ENCODE data around the gene IL1A.
"Not testable (repeated sequence)": the region's sequence is repeated elsewhere in the genome, so short reads cannot be mapped to it uniquely, and the experiment has no call there.

Gene IL1A

GRCh38 chr2:112784199-112785189 is at the start of gene IL1A:
TSS of gene IL1A (minus strand) at chr2:112784493. CDS start at chr2:112783770, 723 bp downstream.
- H3K36me3 ChIP-seq (ENCODE audit: insufficient read depth, low read length), result no peaks in the 10 kb centered on the region
- H3K9ac ChIP-seq (ENCODE audit: low read depth, low read length), result peak within 1 kb of the TSS; percentile 41
- H3K4me1 ChIP-seq (ENCODE audit: insufficient read depth, low read length), result peaks cover 28% of the 10 kb centered on the region
- no peaks in the 10 kb centered on the region for H3K9me3 ChIP-seq (ENCODE audit: control insufficient read depth, insufficient read depth, low read length)

GRCh38 chr2:112833976-112834375 is 49.7 kb upstream of the IL1A start:
- Histone ChIP-seq H3K9ac (ENCODE audit: low read depth, low read length) (no peak overlapping the region), H3K9me3 (ENCODE audit: control insufficient read depth, insufficient read depth, low read length) (no peaks in the 10 kb centered on the region), H3K4me1 (ENCODE audit: insufficient read depth, low read length) (no peaks in the 10 kb centered on the region; the same call in 1 of the 2 replicates), H3K36me3 (ENCODE audit: insufficient read depth, low read length) (no peaks in the 10 kb centered on the region)

- not testable (repeated sequence) for H3K9me3 ChIP-seq (ENCODE audit: control insufficient read depth, insufficient read depth, low read length); H3K9ac ChIP-seq (ENCODE audit: low read depth, low read length); H3K36me3 ChIP-seq (ENCODE audit: insufficient read depth, low read length); H3K4me1 ChIP-seq (ENCODE audit: insufficient read depth, low read length)
Measured at GRCh38 chr2:112833639-112833931, 49.3 kb upstream of the IL1A start.

- H3K9ac ChIP-seq (ENCODE audit: low read depth, low read length), result no peak overlapping the region
- no peaks in the 10 kb centered on the region; the same call in 1 of the 2 replicates for H3K4me1 ChIP-seq (ENCODE audit: insufficient read depth, low read length)
- no peaks in the 10 kb centered on the region for H3K36me3 ChIP-seq (ENCODE audit: insufficient read depth, low read length)
- H3K9me3 ChIP-seq (ENCODE audit: control insufficient read depth, insufficient read depth, low read length), result no peaks in the 10 kb centered on the region
Measured at GRCh38 chr2:112832841-112833638, 48.7 kb upstream of the IL1A start.

GRCh38 chr2:112831946-112832840 is 47.9 kb upstream of the IL1A start:
- H3K36me3 ChIP-seq (ENCODE audit: insufficient read depth, low read length), result no peaks in the 10 kb centered on the region
- no peaks in the 10 kb centered on the region; the same call in 1 of the 2 replicates for H3K4me1 ChIP-seq (ENCODE audit: insufficient read depth, low read length)
- H3K9ac ChIP-seq (ENCODE audit: low read depth, low read length), result no peak overlapping the region
- H3K9me3 ChIP-seq (ENCODE audit: control insufficient read depth, insufficient read depth, low read length), result no peaks in the 10 kb centered on the region

GRCh38 chr2:112831513-112831845 is 47.2 kb upstream of the IL1A start:
- H3K9ac ChIP-seq (ENCODE audit: low read depth, low read length), result no peak overlapping the region
- H3K9me3 ChIP-seq (ENCODE audit: control insufficient read depth, insufficient read depth, low read length), result no peaks in the 10 kb centered on the region
- no peaks in the 10 kb centered on the region; the same call in 1 of the 2 replicates for H3K4me1 ChIP-seq (ENCODE audit: insufficient read depth, low read length)
- no peaks in the 10 kb centered on the region for H3K36me3 ChIP-seq (ENCODE audit: insufficient read depth, low read length)

- Histone ChIP-seq H3K9me3 (ENCODE audit: control insufficient read depth, insufficient read depth, low read length) (no peaks in the 10 kb centered on the region), H3K36me3 (ENCODE audit: insufficient read depth, low read length) (no peaks in the 10 kb centered on the region), H3K9ac (ENCODE audit: low read depth, low read length) (no peak overlapping the region), H3K4me1 (ENCODE audit: insufficient read depth, low read length) (no peaks in the 10 kb centered on the region; the same call in 1 of the 2 replicates)
Measured at GRCh38 chr2:112830682-112831512, 46.6 kb upstream of the IL1A start.

- Histone ChIP-seq H3K9ac (ENCODE audit: low read depth, low read length) (no peak overlapping the region), H3K4me1 (ENCODE audit: insufficient read depth, low read length) (no peaks in the 10 kb centered on the region; the same call in 1 of the 2 replicates), H3K9me3 (ENCODE audit: control insufficient read depth, insufficient read depth, low read length) (no peaks in the 10 kb centered on the region), H3K36me3 (ENCODE audit: insufficient read depth, low read length) (no peaks in the 10 kb centered on the region)
Measured at GRCh38 chr2:112829961-112830681, 45.8 kb upstream of the IL1A start.

GRCh38 chr2:112829101-112829960 is 45.0 kb upstream of the IL1A start:
- H3K9ac ChIP-seq (ENCODE audit: low read depth, low read length), result no peak overlapping the region
- H3K4me1 ChIP-seq (ENCODE audit: insufficient read depth, low read length), result no peaks in the 10 kb centered on the region; the same call in 1 of the 2 replicates
- H3K36me3 ChIP-seq (ENCODE audit: insufficient read depth, low read length), result no peaks in the 10 kb centered on the region
- H3K9me3 ChIP-seq (ENCODE audit: control insufficient read depth, insufficient read depth, low read length), result no peaks in the 10 kb centered on the region

- Histone ChIP-seq H3K4me1 (ENCODE audit: insufficient read depth, low read length) (no peaks in the 10 kb centered on the region), H3K36me3 (ENCODE audit: insufficient read depth, low read length) (no peaks in the 10 kb centered on the region), H3K9ac (ENCODE audit: low read depth, low read length) (no peak overlapping the region), H3K9me3 (ENCODE audit: control insufficient read depth, insufficient read depth, low read length) (no peaks in the 10 kb centered on the region)
Measured at GRCh38 chr2:112828251-112828691, 44.0 kb upstream of the IL1A start.

GRCh38 chr2:112827604-112828185 is 43.4 kb upstream of the IL1A start:
- H3K9me3 ChIP-seq (ENCODE audit: control insufficient read depth, insufficient read depth, low read length), result no peaks in the 10 kb centered on the region

GRCh38 chr2:112827009-112827408 is 42.7 kb upstream of the IL1A start:
- no peaks in the 10 kb centered on the region for H3K36me3 ChIP-seq (ENCODE audit: insufficient read depth, low read length)
- H3K4me1 ChIP-seq (ENCODE audit: insufficient read depth, low read length), result no peaks in the 10 kb centered on the region
- no peak overlapping the region for H3K9ac ChIP-seq (ENCODE audit: low read depth, low read length)
- H3K9me3 ChIP-seq (ENCODE audit: control insufficient read depth, insufficient read depth, low read length), result no peaks in the 10 kb centered on the region

More at GRCh38 chr2:112827604-112828185, 43.4 kb upstream of the IL1A start:
- Histone ChIP-seq H3K9ac (ENCODE audit: low read depth, low read length) (no peak overlapping the region), H3K4me1 (ENCODE audit: insufficient read depth, low read length) (no peaks in the 10 kb centered on the region), H3K36me3 (ENCODE audit: insufficient read depth, low read length) (no peaks in the 10 kb centered on the region)

Data from ES-I3 (cell line).